ENCODE results near the gene TXNRD2.

DNA sequence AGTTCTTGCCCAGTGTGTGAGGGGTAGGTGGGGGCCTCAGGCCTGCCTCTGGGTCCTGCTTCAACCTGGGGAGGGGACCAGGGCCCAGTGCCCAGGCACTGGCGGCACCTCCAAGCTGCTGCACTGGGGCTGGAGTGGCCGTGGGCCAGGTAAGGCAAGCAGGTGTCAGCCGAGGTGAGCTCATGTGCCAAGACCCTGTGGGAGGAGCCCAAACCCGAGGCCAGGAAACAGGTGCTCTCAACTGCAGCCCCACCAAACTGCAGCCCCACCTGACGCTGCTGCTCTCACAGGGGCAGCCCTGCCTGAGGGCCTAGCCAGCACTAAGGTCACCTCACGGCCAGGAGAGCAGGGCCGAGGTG lies 68.9 kb downstream of the TXNRD2 start:
- TF ChIP-seq YY1 (IDR thresholded peaks at IDR 0.05; ENCODE audit: insufficient read depth, insufficient read length) (no peak), ZNF274 (IDR thresholded peaks at IDR 0.05; ENCODE audit: low read depth, low read length) (no peak), SUZ12 (IDR thresholded peaks at IDR 0.05; ENCODE audit: extremely low read depth, insufficient read depth, insufficient read length) (no peak)

All from NT2/D1 (cell line).